ENCODE results near the gene CPA1.
A peak's percentile ranks its signal among the peaks of the same experiment; 100 is the strongest.
"Not testable (repeated sequence)": the region's sequence is repeated elsewhere in the genome, so short reads cannot be mapped to it uniquely, and the experiment has no call there.

The CPA1 gene

DNA sequence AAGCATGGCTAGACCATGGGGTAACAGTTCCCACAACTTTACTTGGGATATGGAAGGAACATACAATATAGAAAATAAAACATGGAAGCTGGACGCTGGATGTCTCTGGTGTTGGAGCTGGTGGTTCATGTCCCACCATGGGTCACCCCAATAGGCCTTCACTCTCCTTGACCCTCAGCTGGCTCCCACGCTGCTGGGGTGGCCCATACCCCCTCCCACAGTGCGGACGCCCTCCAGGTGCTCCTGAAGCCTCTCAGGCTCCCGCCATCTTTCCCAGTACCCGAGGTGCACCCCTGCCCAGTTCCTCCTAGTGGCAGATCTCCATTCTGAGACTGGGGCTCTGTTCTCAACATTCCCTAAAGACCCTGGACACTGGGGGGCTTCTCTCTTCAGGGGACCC lies 5.8 kb upstream of the CPA1 start:
- DNase-seq (ENCODE audit: low spot score): no peak

DNA sequence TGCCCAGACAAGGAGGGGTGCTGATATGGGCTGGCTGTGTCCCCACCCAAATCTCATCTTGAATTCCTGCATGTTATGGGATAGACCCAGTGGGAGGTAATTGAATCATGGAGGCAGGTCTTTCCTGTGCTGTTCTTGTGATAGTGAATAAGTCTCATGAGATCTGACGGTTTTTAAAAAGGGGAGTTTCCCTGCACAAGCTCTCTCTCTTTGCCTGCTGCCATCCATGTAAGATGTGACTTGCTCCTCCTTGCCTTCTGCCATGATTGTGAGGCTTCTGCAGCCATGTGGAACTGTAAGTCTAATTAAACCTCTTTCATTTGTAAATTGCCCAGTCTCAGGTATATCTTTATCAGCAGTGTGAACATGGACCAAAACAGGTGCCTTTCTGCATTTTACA lies 3.8 kb upstream of the CPA1 start:
- not testable (repeated sequence) for DNase-seq (ENCODE audit: low spot score)

GRCh38 chr7:130377178-130377577 lies 3.1 kb upstream of the CPA1 start:
- no peak for DNase-seq (ENCODE audit: low spot score)

DNA sequence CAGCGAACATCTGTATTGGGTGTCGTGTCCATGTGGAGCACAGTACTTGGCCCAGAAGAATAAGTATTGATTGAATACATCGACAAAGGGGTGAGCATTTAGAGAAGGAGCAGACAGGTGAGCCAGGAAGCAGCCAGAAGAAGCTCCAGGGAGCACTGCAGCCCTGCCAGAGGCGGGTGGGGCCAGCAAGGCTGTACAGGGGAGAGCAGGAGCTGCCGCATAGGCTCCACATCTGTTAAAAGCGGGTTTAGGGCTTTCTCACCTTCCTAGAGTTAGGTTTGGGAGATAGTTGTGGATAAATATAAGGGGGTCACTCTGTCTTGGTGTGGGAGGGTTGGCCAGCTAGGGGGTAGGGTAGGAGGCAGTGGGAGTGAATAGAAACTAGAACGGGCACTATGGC lies 1.3 kb upstream of the CPA1 start:
- DNase-seq (ENCODE audit: low spot score): no peak

DNA sequence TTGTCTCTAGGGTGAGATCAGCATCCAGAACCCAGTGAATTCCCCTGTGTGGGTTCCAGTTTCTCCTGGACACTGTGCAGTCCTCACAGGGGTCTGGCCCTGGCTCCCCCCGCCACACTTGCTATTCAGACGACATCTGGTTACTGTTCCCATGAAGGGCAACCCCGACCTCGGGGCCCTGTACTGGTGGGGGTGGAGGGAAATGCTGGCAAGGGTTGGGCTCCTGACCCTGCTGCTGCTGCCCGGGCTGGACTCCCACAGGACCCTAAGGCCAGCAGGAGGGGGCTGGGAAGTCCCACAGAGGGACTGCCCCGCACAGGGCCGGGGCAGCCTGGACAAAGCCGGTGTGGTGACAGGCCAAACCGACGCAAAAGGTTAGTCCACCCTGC lies 768 bp upstream of the CPA1 start:
- DNase-seq (ENCODE audit: low spot score): no peak

DNA sequence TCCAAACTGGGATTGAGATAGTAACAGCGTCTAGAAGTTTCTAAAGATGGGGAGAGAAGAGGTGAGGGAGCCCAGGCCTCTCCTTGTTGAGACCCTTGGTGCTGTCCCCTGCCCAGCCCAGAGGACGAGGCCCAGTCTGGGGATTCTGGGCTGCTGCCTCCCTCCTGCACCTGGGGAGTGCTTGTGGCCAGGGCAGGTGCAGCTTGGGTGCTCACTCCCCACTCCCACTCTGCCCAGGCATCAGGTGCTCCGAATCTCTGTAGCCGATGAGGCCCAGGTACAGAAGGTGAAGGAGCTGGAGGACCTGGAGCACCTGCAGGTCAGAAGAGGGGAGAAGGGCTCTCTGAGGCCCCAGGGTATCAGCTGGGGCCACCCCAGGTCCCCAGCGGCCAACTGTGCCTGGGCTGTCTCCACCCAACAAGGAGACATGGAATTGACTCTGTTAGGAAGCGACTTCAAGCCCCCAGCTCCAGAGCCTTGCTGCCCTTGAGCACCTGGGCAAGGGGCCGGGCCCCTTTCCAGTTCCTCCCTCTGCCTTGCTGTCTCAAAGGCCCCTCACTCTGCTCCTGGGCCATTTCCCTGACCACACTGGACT lies 664 bp downstream of the CPA1 start:
- no peak for DNase-seq (ENCODE audit: low spot score)

DNA sequence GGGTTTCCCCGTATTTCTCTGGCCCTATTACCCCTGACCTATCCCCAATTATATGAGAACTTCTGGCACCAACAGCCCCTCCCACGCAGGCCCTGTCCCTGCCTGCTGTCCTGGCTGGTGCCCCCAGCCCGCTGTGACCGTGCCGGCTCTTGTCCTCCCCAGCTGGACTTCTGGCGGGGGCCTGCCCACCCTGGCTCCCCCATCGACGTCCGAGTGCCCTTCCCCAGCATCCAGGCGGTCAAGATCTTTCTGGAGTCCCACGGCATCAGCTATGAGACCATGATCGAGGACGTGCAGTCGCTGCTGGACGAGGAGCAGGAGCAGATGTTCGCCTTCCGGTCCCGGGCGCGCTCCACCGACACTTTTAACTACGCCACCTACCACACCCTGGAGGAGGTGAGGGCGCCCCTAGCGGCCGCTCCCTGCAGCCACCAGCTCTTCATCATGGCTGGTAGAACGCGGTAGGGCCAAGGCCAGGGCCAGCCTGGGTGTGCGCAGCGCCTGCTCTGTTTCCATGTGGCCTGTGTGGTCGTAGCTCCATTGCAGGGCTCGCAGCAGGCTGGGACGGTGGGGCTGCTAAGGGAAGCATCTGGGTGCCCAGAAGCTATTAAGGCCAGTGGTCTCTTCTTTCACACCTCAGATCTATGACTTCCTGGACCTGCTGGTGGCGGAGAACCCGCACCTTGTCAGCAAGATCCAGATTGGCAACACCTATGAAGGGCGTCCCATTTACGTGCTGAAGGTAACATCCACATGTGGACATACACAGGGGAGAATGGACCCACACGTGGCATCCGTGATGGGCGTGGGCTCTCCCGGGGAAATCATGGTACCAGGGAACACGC lies 1.4 kb downstream of the CPA1 start:
- DNase-seq (ENCODE audit: low spot score): no peak

GRCh38 chr7:130383187-130383980 lies 3.1 kb downstream of the CPA1 start:
- DNase-seq (ENCODE audit: low spot score): no peak

- no peak for DNase-seq (ENCODE audit: low spot score)
Measured at GRCh38 chr7:130384371-130384801, 4.1 kb downstream of the CPA1 start.

GRCh38 chr7:130384841-130385599 lies 4.7 kb downstream of the CPA1 start:
- DNase-seq (ENCODE audit: low spot score): no peak

- DNase-seq (ENCODE audit: low spot score): no peak
Measured at GRCh38 chr7:130385600-130386066, 5.3 kb downstream of the CPA1 start.

DNA sequence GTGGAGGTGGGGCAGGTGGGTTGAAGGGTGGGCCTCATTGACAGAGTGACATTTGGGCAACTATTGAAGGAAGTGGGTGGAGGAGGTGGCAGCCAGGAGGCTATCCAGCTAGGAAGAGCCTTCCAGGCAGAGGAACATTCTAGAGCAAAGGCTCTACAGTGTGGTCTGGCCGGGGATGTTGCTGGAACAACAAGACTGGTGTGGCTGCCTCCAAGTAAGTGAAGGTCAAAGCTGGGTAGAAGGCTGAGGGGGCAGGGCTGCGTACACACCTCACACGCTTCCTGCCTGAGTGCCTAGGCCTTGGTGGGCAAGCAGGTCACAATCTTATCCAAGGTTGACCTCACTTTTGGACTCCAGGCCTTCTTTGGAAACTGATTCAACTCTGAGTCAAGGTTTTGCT lies 6.6 kb downstream of the CPA1 start:
- DNase-seq (ENCODE audit: low spot score): no peak

DNA sequence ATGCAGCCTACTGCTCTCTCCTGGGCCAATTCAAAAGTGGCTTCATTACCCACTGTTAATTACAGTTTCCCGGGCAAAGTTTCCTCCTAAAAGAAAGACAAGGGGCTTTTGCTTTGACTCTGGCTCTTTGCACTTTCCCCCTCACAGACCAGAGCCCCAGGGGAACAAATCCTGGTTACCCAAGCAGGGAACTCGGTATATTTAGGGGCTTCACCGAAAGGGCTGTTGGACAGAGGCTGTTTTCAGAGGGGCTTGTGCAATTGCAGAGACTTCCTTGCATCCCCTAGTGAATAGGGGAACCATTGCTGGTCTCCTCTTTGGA lies 7.0 kb downstream of the CPA1 start:
- no peak for DNase-seq (ENCODE audit: low spot score)

GRCh38 chr7:130387628-130388403 lies 7.5 kb downstream of the CPA1 start:
- DNase-seq (ENCODE audit: low spot score): no peak

DNA sequence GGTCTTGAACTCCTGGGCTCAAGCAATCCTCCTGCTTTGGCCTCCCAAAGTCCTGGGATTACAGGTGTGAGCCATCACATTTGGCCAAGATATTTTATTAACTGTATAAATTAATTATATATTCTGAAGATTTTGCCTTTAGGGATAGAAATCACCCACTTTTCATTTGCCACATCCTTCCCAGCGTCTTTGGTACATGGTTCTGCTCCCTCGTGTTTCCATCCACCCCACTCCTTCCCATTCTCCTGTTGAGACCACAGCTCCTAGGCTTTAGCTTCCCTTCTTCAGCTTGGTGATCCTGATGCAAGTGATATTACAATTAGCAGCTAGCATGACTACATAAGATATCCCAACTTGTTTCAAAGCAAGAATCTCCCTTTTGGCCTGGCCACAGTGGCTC lies 8.4 kb downstream of the CPA1 start:
- no peak for DNase-seq (ENCODE audit: low spot score)

GRCh38 chr7:130390486-130390885 lies 10.2 kb downstream of the CPA1 start:
- DNase-seq (ENCODE audit: low spot score): no peak

GRCh38 chr7:130393101-130393561 lies 12.8 kb downstream of the CPA1 start:
- no peak for DNase-seq (ENCODE audit: low spot score)

DNA sequence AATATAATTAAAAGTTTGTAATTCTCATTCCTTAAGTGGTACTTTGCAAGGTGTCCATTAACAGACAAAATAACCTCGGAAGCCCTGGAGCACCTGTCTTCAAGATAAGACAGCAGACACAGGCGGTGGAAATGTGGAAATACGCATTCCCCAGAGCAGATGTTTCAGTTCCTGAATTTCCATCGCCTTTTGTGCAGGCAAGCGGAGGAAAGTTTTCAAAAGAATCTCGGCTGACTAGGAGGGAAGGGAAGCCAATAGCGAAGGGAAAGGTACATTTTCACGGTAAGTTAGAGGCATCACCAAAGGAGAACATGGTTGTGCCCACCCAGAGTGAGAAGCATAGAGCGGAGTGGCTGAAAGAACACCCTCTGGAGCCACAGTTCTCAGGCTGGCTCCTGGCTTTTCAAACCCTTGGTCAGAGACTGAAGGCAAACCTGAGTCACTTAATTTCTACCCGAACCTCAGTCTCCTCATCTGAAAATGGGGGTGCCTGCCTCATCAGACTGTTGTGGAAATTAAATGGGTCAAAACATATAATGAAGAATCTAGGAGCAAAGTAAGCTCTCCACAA lies 13.6 kb downstream of the CPA1 start:
- DNase-seq (ENCODE audit: low spot score): no peak

GRCh38 chr7:130394421-130395195 lies 14.3 kb downstream of the CPA1 start:
- peak; percentile 24 for DNase-seq (ENCODE audit: low spot score)

DNA sequence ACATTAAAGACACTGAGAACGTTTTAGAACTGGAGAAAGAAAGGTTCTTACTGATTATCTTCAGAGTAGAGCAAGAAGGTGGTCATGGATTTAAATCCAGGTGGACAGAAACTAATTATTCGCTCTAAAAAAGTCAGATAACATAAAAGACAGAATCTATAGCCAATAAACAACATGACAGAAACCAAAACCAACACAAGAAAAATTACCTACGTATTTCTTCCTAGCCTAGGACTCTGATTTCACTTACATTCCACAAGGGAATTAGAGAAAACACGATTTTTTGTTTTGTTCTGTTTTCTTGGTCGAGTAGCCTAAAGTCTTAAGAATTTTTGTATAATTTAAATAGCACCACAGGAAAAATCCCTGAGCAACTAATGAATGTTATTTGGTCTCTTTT lies 15.1 kb downstream of the CPA1 start:
- DNase-seq (ENCODE audit: low spot score): no peak
